ENCODE results near the gene SND1.

SND1 gene

DNA sequence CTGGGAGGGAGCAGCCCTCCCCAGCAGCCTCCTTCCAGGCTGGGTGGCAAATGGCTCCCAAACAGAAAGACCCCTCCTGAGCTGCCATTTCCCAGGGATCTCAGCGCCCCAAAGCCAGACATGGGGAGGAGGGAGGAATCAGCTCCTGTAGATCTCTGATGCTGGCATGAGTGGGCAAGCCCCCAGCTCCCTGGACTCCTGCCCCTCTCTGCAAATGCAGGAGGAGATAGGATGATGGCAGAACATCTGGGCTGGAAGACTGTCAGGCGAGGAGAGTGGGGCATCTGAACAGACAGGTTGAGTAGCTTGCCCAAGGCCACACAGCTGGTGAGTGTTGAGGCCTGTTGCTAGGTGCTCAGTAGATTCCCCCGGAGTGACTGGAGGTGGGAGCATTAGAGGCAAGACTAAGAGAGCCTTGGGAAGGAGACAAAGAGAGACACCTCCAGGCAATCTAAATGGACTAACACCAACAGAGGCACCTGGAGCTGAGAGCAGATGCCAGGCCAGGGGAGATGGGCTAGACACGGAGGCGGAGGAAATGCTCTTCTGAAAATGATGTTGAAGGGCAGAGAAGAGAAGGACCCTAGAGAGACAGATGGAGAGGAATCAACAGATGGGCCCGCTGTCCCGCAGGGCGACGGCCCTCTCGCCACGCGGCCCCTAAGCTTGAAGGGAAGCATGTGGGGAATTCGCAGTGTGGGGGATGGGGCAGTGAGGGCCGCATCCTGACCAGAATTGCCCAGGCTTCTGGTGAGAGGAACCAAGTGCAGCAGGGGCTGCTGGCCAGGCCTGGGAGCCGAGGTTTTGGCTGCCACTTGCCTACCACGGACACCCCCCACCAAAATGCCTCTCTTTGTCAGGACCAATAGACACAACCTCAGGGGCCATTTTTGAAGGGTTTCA is 464.1 kb downstream of the SND1 start:
- DNase-seq (ENCODE audit: extremely low spot score) = no peak
- ChIA-PET CTCF (interaction anchor here (1.0 to 1.5 kb wide), 5 partner anchors 8 to 417 kb away, joined by 3 to 7 read pairs (median 3); no protein-coding TSS in a partner anchor), POLR2A (interaction anchor here (0.9 kb wide), 1 partner anchor 13 kb away, joined by 3 read pairs; no protein-coding TSS in a partner anchor)
- TF ChIP-seq, protein P1, sequence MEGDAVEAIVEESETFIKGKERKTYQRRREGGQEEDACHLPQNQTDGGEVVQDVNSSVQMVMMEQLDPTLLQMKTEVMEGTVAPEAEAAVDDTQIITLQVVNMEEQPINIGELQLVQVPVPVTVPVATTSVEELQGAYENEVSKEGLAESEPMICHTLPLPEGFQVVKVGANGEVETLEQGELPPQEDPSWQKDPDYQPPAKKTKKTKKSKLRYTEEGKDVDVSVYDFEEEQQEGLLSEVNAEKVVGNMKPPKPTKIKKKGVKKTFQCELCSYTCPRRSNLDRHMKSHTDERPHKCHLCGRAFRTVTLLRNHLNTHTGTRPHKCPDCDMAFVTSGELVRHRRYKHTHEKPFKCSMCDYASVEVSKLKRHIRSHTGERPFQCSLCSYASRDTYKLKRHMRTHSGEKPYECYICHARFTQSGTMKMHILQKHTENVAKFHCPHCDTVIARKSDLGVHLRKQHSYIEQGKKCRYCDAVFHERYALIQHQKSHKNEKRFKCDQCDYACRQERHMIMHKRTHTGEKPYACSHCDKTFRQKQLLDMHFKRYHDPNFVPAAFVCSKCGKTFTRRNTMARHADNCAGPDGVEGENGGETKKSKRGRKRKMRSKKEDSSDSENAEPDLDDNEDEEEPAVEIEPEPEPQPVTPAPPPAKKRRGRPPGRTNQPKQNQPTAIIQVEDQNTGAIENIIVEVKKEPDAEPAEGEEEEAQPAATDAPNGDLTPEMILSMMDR (IDR thresholded peaks at IDR 0.05; ENCODE audit: control extremely low read depth, extremely low read depth, low read depth, missing control alignments) = no peak

DNA sequence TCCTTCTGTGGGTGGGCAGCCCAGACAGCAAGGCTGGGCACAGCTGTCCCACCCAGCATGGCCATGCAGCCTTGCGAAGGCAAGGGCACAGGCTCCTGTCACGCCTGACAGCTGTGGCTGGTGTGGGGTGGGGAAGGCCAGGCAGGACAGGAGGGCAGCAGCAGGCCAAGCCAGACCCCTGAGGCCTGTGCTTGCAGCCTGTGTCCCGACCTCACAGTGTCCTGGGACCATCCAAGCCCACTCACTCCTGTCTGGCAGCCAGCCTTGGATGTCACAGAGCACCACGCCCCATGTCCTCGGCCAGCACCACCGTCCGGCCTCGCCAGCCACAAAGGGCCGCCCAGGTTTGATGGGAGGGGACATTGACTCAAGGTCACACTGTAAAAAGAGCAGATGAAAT is 464.7 kb downstream of the SND1 start:
- POLR2A ChIA-PET = no interaction called here
- DNase-seq (ENCODE audit: extremely low spot score) = no peak
- CTCF ChIA-PET = interaction anchor here (0.8 to 1.5 kb wide), 3 partner anchors 11 to 20 kb away, joined by 5 to 7 read pairs (median 5); no protein-coding TSS in a partner anchor
- TF ChIP-seq, protein P1 (IDR thresholded peaks at IDR 0.05; ENCODE audit: control extremely low read depth, extremely low read depth, low read depth, missing control alignments) = no peak

DNA sequence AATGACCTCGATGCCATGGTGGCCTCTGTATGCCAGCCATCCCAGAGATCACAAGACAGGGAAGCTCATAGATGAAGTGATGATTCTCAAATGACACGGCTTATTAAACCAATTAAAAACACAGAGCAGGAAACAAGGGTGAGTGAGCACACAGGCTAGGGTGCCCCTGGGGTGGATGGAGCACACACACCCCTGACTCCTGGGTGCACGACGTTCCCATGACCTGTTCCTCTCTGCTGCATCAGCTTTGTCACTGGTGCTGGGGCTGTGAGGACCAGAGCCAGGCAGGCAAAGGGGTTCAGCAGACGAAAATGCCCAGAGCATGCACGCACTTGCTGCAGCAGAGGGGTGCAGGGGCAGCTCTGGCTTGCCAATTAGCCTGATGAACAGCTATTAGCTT is 465.7 kb downstream of the SND1 start:
- CTCF ChIA-PET = interaction anchor here (0.8 to 1.0 kb wide), 3 partner anchors 9 to 19 kb away, joined by 3 to 5 read pairs (median 3); no protein-coding TSS in a partner anchor
- TF ChIP-seq, protein P1 (IDR thresholded peaks at IDR 0.05; ENCODE audit: control extremely low read depth, extremely low read depth, low read depth, missing control alignments) = no peak
- POLR2A ChIA-PET = no interaction called here
- no peak for DNase-seq (ENCODE audit: extremely low spot score)

DNA sequence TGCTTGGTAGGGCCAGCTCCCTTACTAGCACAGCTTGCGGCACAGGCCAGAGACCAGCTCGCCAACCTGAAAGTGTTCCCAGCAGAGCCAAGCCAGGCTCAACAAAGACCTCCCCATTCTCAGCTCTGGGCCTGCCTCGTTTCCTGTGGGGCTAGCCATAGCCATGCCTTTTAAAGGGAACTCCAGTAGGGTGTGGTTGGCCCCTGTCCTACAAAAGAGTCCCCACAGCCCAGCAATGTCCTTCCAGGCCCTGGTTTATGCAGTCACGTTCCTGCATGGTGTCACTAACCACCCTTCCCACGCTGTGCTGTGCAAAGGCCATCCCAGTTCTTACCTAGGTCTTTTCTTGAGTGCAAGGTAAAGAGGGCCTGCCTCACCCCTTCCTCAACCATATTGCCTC is 467.0 kb downstream of the SND1 start:
- POLR2A ChIA-PET = no interaction called here
- CTCF ChIA-PET = interaction anchor here (0.8 kb wide), 1 partner anchor 26 kb away, joined by 3 read pairs; no protein-coding TSS in a partner anchor
- TF ChIP-seq, protein P1 (IDR thresholded peaks at IDR 0.05; ENCODE audit: control extremely low read depth, extremely low read depth, low read depth, missing control alignments) = no peak
- no peak for DNase-seq (ENCODE audit: extremely low spot score)

DNA sequence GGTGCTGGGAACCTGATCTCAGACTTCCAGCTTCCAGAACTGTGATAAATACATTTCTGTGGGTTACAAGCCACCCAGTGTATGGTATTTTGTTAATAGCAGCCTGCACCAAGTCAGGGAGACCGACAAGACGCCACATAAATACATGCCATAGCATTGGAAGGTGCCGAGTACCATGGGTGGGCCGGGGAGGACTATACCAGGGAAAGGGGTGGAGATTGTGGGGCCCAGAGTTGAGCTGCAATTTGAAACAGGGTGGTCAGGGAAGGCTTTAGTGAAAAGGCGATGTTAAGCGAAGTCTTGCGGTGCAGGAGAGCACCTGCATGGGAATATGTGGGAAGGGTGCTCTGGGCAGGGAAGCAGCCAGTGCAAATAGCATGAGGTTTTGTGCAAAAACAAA is 468.1 kb downstream of the SND1 start:
- TF ChIP-seq, protein P1 (IDR thresholded peaks at IDR 0.05; ENCODE audit: control extremely low read depth, extremely low read depth, low read depth, missing control alignments) = no peak
- ChIA-PET CTCF (no interaction called here), POLR2A (no interaction called here)

DNA sequence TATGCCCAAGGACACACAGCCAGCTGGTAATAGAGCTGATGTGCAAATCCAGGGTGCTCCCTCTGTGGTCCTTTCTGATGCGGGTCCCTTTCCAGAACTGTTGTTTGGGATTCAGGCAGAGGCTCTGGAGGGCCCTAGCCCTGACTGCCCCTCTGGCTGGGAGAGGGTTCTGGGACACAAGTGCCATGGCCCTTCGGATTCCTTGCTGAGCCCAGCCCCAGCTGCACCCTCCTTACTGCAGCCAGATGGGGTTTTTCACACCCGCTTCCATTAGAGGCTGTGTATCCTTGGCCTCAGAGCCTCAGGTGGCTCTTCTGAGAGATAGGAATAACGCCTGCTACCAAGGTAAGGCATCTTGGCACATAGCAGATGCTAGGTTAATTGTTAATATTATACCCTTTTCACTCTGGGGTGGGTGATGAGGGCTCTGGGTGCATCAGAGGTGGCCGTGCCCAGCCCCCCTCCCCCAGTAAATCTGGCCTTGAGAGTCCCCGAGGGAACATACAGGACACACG is 469.0 kb downstream of the SND1 start:
- ChIA-PET CTCF (interaction anchor here (1.3 kb wide), 1 partner anchor 15 kb away, joined by 5 read pairs; no protein-coding TSS in a partner anchor), POLR2A (no interaction called here)
- TF ChIP-seq, protein P1 (IDR thresholded peaks at IDR 0.05; ENCODE audit: control extremely low read depth, extremely low read depth, low read depth, missing control alignments) = no peak
- no peak for DNase-seq (ENCODE audit: extremely low spot score)

More for the DNA sequence above, 468.1 kb downstream of the SND1 start:
- DNase-seq (ENCODE audit: extremely low spot score) = no peak
